ENCODE results near the gene HLA-C.

DNA sequence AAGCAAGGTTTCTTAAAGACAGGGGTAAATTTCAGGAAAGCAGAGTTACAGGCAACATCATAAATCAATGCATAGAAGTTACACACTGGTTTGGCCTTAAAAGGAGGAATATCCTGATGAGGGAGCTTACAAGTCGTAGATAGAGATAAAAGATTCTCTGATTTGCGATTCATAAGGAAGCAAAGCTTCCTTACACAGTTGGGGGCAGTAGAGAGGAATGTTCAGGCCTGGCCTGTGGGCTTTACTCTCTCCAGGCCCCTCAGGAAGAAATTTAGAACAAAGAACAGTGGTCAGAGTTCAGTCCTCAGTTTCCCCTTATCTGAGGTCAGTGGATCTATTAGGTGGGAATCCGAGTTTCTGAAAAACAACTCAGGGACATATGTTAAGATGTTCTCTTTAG, 19.3 kb downstream of the HLA-C start:
- TF ChIP-seq EZH2 (IDR thresholded peaks at IDR 0.05; ENCODE audit: insufficient read depth, poor library complexity, severe bottlenecking), result no peak
- TF ChIP-seq EZH2phosphoT487 (IDR thresholded peaks at IDR 0.05; ENCODE audit: insufficient read depth, low read depth), result no peak

All from GM23248 (cell line).